Astrocyte (in vitro differentiated cells and primary cell): ENCODE measurements around the gene GLB1L3.

Experiments used
- EZH2 ChIP-seq: IDR thresholded peaks from 2 replicates; pipeline ENCODE4 v1.6.1; 2012; ENCODE audit warnings: mild to moderate bottlenecking, low read length, inconsistent platforms; ENCODE audit not compliant: insufficient read depth
- TF ChIP-seq, protein P1 (sequence below): IDR thresholded peaks from 2 replicates; pipeline ENCODE4 v1.5.1; 2011; ENCODE audit warnings: low read depth, mild to moderate bottlenecking, inconsistent platforms, low read length, moderate library complexity; ENCODE audit not compliant: insufficient read depth

DNA sequence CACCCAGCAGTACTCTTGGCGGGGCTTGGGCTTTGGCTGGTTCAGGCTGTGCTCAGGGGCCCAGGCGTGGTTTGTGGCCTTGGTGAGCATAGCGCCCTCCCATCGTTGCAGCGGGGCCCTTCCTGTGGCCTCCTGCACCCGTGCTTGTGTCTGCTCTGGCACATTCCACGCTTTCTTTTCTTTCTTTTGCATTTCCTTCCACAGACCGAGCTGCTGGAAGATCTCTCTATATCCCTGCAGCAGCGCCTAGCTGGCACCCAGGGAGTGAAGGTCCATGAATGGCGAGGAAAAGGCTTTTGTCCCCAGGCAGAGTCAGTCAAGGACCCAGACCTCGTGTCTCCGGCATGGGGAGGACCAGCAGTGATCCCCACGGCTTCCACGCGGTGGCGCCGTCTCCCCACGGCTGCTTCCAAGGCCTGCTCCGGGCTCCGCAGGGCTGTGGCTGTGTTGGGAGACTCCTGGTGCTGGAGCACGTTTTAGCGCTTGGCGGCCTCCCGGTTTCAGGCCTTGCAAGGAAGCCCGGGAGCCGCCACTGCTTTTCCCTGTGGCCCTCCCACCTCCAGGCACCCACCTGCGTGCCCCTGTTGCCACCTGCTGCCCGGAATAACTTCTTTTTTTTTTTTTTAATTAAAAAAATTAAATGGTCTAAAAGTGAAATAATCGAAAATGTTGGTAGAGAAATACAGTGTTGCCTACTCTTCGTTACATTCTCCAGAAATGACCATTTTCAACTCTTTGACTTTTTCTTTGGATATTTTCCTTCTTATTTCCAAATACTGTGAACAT, 84.1 kb downstream of the GLB1L3 start:
- TF ChIP-seq, protein P1, sequence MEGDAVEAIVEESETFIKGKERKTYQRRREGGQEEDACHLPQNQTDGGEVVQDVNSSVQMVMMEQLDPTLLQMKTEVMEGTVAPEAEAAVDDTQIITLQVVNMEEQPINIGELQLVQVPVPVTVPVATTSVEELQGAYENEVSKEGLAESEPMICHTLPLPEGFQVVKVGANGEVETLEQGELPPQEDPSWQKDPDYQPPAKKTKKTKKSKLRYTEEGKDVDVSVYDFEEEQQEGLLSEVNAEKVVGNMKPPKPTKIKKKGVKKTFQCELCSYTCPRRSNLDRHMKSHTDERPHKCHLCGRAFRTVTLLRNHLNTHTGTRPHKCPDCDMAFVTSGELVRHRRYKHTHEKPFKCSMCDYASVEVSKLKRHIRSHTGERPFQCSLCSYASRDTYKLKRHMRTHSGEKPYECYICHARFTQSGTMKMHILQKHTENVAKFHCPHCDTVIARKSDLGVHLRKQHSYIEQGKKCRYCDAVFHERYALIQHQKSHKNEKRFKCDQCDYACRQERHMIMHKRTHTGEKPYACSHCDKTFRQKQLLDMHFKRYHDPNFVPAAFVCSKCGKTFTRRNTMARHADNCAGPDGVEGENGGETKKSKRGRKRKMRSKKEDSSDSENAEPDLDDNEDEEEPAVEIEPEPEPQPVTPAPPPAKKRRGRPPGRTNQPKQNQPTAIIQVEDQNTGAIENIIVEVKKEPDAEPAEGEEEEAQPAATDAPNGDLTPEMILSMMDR: peak; percentile 56
- no peak for TF ChIP-seq EZH2
